PC-9 (cell line): ENCODE data around the gene KLHDC4.

Experiments
- CTCF ChIP-seq: fragments of 200-600 bp; sonication (generic); conservative IDR thresholded peaks from 2 replicates; pipeline ENCODE4 v1.6.1; 2017; ENCODE audit warnings: mixed run types, antibody characterized with exemption, mild to moderate bottlenecking, moderate library complexity
- EZH2 ChIP-seq: fragments of 200-600 bp; sonication (generic); IDR thresholded peaks from 2 replicates; pipeline ENCODE4 v1.8.0; 2017; ENCODE audit warnings: antibody characterized with exemption, low read depth

DNA sequence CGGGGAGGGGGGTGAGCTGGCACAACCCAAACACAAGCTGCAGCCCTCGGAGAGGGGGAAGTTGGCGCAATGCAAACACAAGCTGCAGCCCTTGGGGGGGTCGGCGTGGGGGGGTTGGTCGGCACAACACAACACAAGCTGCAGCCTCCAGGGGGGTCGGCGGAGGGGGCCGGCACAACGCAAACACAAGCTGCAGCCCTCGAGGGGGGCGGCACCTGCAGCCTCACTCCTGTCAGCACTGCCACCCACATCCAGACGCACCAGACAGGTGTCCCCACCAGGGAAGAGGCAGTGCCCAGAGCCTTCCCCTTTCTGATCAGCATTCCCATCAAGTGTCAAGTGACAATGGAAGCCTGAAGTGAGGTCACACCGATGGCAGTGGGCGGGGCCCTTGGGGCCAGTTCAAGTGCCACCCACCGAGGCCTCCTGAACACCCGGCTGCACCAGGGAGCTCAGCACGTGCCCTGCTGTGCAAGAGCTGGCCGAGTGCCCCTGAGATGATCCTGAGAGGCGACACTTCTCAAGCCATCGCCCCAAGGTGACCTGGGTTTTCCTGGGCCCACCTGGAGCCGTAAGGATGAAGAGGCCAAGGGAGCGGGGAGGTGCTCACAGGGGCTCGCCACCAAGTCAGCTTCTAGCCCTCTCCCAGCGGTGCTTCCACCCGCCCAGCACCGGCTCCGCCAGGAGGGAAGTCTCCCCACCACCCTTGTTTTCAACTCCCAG lies 59.3 kb downstream of the KLHDC4 start:
- TF ChIP-seq CTCF (no peak), EZH2 (no peak)
